ENCODE results near the gene OTOP1. TPM values are rescaled to one million over a fixed set of nuclear protein-coding genes. Genes with fewer than 3 reads are reported as not detected.

Gene OTOP1
- total and polyA plus RNA-seq, 2 experiments from 2014 or later, result not detected

GRCh38 chr4:4247696-4248028, 20.9 kb upstream of the OTOP1 start (continued):
- TF ChIP-seq ZNF462 (CRISPR knock-in tag; IDR thresholded peaks at IDR 0.05) (no peak), EZH2 (IDR thresholded peaks at IDR 0.05; ENCODE audit: low read depth, unreplicated experiment) (no peak), NANOG (IDR thresholded peaks at IDR 0.05; ENCODE audit: borderline replicate concordance) (no peak), ZNF114 (CRISPR knock-in tag; IDR thresholded peaks at IDR 0.05) (no peak), CTCF (conservative IDR thresholded peaks at IDR 0.05; ENCODE audit: low read depth in 2 of 2) (no peak), CREB1 (CRISPR knock-in tag; IDR thresholded peaks at IDR 0.05; ENCODE audit: low read depth) (no peak), STAT1 (IDR thresholded peaks at IDR 0.05; ENCODE audit: unreplicated experiment) (no peak), EZH2phosphoT487 (IDR thresholded peaks at IDR 0.05; ENCODE audit: unreplicated experiment) (no peak), POLR2AphosphoS5 (IDR thresholded peaks at IDR 0.05; ENCODE audit: low read depth) (no peak), ETS1 (IDR thresholded peaks at IDR 0.05) (no peak)
